Esophagus (tissue), 2 donors: ENCODE measurements around the gene GBGT1. TPM values are rescaled to one million over a fixed set of nuclear protein-coding genes. Genes with fewer than 3 reads are reported as not detected.

Experiments
- H3K27ac ChIP-seq, 2 donors: one replicate each; pipeline ENCODE4 v1.5.1; 2013; ENCODE audit warnings: low read depth in 2 of 2, mild to moderate bottlenecking in 2 of 2, inconsistent platforms in 1 of 2, low read length in 1 of 2, moderate library complexity in 1 of 2
- H3K27me3 ChIP-seq, 2 donors: one replicate each; pipeline ENCODE4 v1.6.1; 2013; ENCODE audit warnings: low read length in 2 of 2, control low read depth in 1 of 2, mild to moderate bottlenecking in 1 of 2; ENCODE audit not compliant: insufficient read depth in 2 of 2, control insufficient read depth in 1 of 2
- H3K36me3 ChIP-seq, 2 donors: one replicate each; pipeline ENCODE4 v1.6.1; 2013; ENCODE audit warnings: low read length in 1 of 2; ENCODE audit not compliant: control insufficient read depth in 2 of 2, insufficient read depth in 2 of 2
- H3K4me1 ChIP-seq, 2 donors: one replicate each; pipeline ENCODE4 v1.6.1; 2013; ENCODE audit warnings: low read length in 1 of 2; ENCODE audit not compliant: control insufficient read depth in 2 of 2, insufficient read depth in 2 of 2
- H3K4me3 ChIP-seq, 2 donors: one replicate each; pipeline ENCODE4 v1.5.1; 2013; ENCODE audit warnings: low read length in 2 of 2, mild to moderate bottlenecking in 2 of 2, low read depth in 1 of 2, moderate library complexity in 1 of 2
- H3K9me3 ChIP-seq, 2 donors: one replicate each; pipeline ENCODE4 v1.6.1; 2013; ENCODE audit warnings: mild to moderate bottlenecking in 2 of 2, low read depth in 1 of 2, low read length in 1 of 2, moderate library complexity in 1 of 2; ENCODE audit not compliant: control insufficient read depth in 2 of 2, insufficient read depth in 1 of 2
- WGBS, 2 donors: extraction: QIAGEN DNeasy Blood & Tissue Kit; methylation state at CpG; one replicate each; pipeline ENCODE4 v1.1.7; 2013; 5-methylcytosine and 5-hydroxymethylcytosine counted together
- polyA plus RNA-seq, 2 donors: library from polyadenylated mRNA; stranded (reverse); fragments of 200-250 nt; gene quantifications; one replicate each; pipeline ENCODE4 v1.2.3, GENCODE V29; 2013
- donor health status: healthy with polysubstance abuse.
- donor health status: Bipolar disorder and iron deficiency.

Gene GBGT1
- polyA plus RNA-seq, 2 donors = 2.1 to 3.7 TPM

DNA sequence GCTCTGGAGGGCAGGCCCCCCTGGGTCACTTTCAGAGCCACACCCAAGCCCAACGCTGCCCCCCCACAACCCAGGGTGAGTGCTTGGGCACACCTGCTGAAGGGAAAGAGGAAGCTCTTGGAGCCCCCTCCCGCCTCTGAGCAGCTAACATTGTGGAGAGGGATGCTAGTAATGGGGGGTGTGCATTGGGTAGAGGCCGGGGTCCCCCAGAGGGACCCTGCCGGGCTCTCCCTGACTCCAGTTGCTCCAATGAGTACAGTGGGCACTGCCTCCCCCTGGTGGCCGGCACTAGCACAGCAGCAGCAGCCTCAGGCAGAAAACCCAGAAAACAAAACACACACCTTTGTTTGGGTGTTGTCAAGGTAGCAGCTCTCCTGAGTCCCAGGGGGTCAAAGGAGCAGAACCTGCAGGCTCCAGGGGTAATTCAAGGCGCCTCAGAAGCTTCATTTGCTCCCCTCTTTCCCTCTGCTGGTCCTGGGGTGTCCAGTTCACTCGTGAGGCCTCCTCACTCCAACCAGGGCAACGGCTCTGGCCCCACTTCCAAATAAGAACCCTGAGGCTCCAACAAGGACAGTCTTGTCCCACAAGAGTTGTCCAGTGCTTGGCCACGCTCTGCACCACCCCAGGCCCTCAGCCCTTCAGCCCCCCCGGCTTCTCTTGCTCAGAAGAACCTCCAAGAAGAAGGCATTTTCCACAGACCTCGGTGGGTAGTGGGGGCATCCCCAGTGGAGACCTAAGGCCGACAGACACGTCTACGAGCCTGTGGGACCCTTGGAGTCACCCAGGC, 16.1 kb downstream of the GBGT1 start:
- Histone ChIP-seq H3K9me3 (no peaks in the 10 kb centered on the region), H3K4me3 (peak overlapping the region; percentile 69 to 83), H3K36me3 (no peaks in the 10 kb centered on the region), H3K4me1 (peaks cover 6 to 30% of the 10 kb centered on the region in 2 donors), H3K27ac (peak overlapping the region; percentile 93 to 95), H3K27me3 (no peaks in the 10 kb centered on the region)
- 14% methylated on average over 14 of the region's 14 CpGs for WGBS, 2 donors

DNA sequence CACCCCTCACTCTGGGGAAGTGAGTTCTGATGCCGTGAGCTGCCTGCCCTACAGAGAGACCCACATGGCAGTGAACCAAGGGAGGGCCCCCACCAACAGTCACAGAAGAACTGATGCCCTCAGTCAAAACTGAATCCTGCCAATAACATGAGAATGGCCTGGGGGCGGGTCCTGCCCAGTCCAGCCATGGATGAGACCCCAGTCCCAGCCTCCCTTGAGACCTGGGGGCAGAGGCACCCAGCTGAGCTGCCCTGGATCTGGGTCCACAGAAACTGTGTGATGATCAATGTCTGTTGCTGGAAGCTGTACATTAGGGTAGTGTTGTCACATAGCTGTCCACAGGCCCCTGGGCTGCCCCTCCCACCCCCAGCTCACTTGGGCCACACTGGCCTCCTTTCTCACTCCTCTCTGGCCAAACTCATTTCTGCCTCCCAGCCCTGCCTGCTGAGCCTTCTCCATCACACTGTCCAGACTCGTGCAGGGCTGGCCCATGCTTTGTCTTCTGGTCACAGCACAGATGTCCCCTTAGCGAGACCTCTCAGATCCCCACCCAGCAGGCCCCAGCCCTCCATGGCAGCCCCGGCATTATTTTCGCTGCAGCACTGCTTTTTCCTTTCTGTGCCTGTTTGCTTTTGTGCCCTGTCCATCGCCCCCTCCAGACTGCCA, 16.8 kb downstream of the GBGT1 start:
- 57 to 65% methylated on average over 7 of the region's 7 CpGs for WGBS, 2 donors
- Histone ChIP-seq H3K9me3 (no peaks in the 10 kb centered on the region), H3K36me3 (no peaks in the 10 kb centered on the region), H3K4me1 (peaks cover 6 to 30% of the 10 kb centered on the region in 2 donors), H3K4me3 (no peak overlapping the region), H3K27me3 (no peaks in the 10 kb centered on the region), H3K27ac (no peak overlapping the region)

DNA sequence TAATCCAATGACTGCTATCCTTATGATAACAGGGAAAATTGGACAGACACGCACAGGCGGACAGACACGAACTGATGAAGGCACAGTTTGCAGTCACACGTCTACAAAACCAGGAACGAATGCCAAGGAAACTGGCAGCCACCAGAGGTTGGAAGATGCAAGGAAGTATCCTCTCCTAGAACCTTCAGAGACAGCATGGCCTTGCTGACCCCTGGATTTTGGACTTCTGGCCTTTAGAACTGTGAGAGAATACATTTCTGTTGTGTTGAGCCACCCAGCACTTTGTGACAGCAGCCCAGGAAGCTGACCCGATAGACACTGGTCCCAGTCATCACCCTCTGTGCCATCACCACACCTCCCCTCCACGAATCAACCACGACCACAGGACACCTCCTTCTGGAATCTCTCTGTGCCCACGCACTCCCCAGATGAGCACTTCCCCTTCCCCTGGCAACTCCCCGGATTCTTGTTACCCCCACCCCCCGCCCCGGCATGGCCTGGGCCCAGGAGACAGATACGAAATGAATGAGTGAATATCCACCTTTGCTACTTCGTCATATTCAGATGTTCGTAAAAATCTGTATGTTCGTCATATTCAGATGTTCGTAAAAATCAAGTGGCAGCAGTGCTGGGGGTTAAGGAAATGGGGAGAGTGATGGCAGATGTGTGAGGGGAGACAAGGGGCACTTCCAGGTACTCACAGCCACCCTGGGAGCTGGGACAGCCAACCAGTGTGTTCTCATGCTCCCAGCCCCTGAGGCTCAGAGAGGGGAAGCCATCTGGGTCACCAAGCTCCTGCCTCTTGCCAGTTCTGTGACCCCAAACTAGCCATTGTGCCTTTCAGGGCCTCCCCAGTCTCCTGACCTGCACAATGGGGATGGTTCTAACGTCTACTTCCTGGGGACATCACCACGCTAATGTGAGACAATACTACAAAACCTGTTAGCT, 18.5 kb downstream of the GBGT1 start:
- Histone ChIP-seq H3K4me1 (peaks cover 9 to 34% of the 10 kb centered on the region in 2 donors), H3K36me3 (no peaks in the 10 kb centered on the region), H3K9me3 (no peaks in the 10 kb centered on the region), H3K27me3 (no peaks in the 10 kb centered on the region), H3K27ac (peak overlapping the region in 1 of 2 donors; percentile 29), H3K4me3 (no peak overlapping the region)
- 65 to 71% methylated on average over 19 of the region's 19 CpGs for WGBS, 2 donors

DNA sequence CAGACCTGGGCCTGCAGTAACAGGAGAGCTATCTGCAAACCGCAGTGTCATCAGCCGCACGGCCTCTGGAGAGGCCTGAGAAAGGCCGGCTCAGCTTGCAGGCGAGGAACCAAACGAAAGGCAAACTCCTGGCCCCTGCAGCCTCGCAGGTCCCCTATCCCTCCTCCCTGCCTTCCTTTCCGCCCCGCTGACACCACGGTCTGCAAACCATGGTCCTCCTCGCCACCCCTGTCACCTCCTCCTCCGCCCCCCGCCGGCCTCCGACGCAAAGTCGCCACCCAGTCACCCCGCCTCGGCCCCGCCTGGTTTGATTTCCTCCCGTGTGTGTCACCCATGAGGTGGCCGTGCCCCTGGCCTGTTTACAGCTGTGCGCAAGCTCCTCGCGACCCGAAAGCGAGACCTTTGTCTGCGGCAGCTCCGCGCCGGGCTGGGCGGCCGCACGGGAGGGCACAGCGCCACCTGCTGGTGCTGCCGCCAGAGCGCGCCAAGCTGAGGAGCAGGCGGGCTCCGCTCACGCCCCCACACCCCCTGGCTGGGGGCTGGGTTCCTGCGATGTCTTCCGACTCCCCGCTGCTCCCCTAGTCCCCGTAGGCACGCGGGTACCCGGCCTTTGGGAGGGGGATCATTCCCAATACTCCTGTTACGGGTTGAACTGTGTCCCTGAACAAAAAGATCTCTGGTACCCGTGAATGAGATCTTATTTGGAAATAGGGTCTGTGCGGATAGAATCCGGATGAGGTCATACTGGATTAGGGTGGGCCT, 19.4 kb downstream of the GBGT1 start:
- WGBS, 2 donors = 6 to 7% methylated on average over 52 of the region's 52 CpGs
- peak overlapping the region; percentile 52 to 76 for H3K27ac ChIP-seq

DNA sequence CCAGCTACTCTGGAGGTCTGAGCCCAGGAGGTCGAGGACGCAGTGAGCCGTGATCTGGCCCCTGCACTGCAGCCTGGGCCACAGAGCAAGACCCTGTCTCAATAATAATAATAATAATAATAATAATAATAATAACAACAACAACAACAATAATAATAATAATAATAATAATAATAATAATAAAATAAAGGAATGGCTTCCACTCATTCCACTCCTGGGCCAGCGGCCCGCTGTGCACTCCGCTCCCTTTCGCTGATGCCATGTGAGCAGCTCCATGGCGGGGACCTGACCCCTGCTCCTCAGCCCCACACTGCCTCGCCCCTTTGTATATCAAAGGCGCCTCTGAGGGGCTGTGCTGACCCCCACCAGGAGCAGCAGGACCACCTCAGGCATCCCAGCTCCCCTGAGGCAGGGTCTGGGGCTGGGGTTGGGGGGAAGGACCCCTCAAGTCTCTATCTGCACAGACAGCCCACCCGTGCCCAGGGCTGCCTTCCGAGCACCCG, 20.0 kb downstream of the GBGT1 start:
- Histone ChIP-seq H3K4me3 (peak overlapping the region in 1 of 2 donors; percentile 34), H3K9me3 (no peaks in the 10 kb centered on the region), H3K27ac (peak overlapping the region; percentile 52 to 76), H3K36me3 (no peaks in the 10 kb centered on the region), H3K4me1 (peaks cover 9 to 40% of the 10 kb centered on the region in 2 donors), H3K27me3 (no peaks in the 10 kb centered on the region)
- WGBS, 2 donors = 81 to 86% methylated on average over 13 of the region's 13 CpGs

More for the DNA sequence above, 19.4 kb downstream of the GBGT1 start:
- H3K4me1 ChIP-seq = peaks cover 9 to 36% of the 10 kb centered on the region in 2 donors
- no peaks in the 10 kb centered on the region for H3K9me3 ChIP-seq
- H3K4me3 ChIP-seq = peak overlapping the region; percentile 30 to 34
- no peaks in the 10 kb centered on the region for H3K36me3 ChIP-seq
- H3K27me3 ChIP-seq = no peaks in the 10 kb centered on the region

DNA sequence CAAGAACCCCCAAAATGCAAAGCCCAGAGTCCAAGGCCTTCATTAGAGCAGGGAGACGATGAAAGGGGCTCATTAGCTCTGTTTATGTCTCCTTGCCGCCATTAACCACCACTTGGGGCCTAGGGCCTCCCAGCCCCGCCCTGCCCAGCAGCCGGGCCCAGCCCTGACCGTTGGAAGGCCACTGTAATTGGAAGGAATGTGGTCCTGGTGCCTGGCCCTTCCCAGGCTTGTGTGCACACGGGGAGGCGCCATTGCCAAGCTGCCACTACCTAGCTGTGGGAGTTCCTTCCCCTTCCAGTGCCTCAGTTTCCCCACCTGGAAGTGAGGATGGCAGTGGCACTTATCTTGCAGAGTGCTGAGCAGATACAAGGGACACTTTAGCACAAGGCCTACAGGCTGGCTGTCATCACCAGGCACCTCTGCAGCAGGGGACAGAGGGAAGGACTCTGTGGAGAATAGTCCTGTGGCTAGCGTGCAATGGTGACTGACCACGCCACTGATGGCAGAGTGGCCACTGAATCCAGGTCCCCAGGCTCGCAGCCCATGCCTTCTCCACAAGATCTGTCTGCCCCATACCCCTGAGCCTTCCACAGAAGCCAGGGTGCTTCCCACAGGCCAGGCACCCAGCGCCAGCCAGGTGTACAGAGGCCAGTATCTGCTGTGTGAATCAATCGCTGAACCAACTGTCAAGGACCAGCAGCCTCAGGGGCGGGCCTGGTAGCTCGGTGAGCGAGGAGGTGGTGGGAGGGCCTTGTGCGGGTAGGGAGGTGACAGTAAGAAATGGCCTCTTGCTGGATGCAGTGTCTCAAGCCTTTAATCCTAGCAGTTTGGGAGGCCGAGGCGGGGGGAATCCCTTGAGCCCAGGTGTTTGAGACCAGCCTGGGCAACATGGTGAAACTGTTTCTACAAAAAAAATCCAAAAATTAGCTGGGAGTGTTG, 20.8 kb downstream of the GBGT1 start:
- H3K27me3 ChIP-seq = no peaks in the 10 kb centered on the region
- no peaks in the 10 kb centered on the region for H3K36me3 ChIP-seq
- H3K27ac ChIP-seq = peak overlapping the region in 1 of 2 donors; percentile 61
- H3K9me3 ChIP-seq = no peaks in the 10 kb centered on the region
- WGBS, 2 donors = 66 to 67% methylated on average over 17 to 18 of the region's 18 CpGs
- H3K4me3 ChIP-seq = no peak overlapping the region
- H3K4me1 ChIP-seq = peaks cover 9 to 39% of the 10 kb centered on the region in 2 donors

DNA sequence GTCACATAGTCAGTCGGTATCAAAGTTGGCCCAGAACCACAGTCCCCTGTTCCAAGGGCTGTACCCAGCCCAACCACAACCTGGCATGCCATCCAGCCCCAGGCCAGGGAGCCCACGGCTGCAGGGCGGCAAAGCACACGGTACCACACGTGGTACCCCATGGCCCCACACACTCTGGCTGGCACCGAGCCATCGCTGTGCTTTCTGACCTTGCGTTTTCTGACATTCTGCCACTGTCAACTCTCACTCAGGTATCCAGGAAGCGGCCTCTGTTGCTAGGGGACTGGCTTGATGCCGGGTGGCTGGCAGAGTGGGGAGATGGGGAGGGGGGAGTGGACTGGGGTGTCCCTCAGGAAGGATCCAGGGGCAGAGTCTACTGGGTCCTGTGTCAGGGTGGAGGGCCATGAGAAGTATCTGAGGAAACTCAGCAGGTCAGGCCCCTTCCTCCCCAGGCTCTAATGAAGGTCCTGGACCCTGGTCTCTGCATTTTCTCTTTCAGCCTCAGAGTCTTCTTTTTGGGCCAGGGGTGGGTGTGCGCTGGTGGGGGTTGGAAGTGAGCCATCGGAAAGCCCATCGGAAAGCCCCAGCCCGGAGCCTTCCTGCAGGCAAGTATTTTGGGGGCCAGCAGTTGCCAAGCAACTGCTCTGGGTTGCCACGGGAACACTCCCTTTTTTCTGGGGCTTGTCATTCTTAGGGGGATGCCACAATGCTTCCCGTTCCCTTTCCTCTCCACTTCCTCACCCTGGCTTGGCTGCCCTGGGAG, 21.7 kb downstream of the GBGT1 start:
- H3K27ac ChIP-seq = peak overlapping the region in 1 of 2 donors; percentile 61
- 36 to 40% methylated on average over 15 to 16 of the region's 16 CpGs for WGBS, 2 donors
- H3K4me3 ChIP-seq = no peak overlapping the region
- H3K9me3 ChIP-seq = no peaks in the 10 kb centered on the region
- H3K4me1 ChIP-seq = peaks cover 9 to 42% of the 10 kb centered on the region in 2 donors
- H3K27me3 ChIP-seq = no peaks in the 10 kb centered on the region
- no peaks in the 10 kb centered on the region for H3K36me3 ChIP-seq
